Psoas muscle (tissue), 8 donors: Measurements from ENCODE around the gene MAP3K6. TPM values are rescaled to one million over a fixed set of nuclear protein-coding genes. Genes with fewer than 3 reads are reported as not detected.
A peak's percentile ranks its signal among the peaks of the same experiment; 100 is the strongest.

Experiments
- ATAC-seq, 4 donors: fragments of 200-7000 bp; cut with Tn5 transposase; one replicate each; pipeline ENCODE4 v1.9.1; 2020; ENCODE audit warnings: moderate library complexity in 3 of 4, mild to moderate bottlenecking in 2 of 4
- DNase-seq, 2 donors: peaks; one replicate each; pipeline ENCODE4 v3.0.0-alpha.2; 2020
- H3K27ac ChIP-seq: fragments of 200-600 bp; one replicate; pipeline ENCODE4 v1.8.0; 2022
- H3K27me3 ChIP-seq, 3 donors: fragments of 200-600 bp in 1 of 3; one replicate each; pipeline versions ENCODE4 v1.6.1 to v1.8.0; 2013 to 2022; ENCODE audit warnings: low read length in 2 of 3, mild to moderate bottlenecking in 2 of 3, moderate library complexity in 1 of 3; ENCODE audit not compliant: insufficient read depth in 3 of 3
- H3K36me3 ChIP-seq, 2 donors: fragments of 200-600 bp in 1 of 2; one replicate each; pipeline versions ENCODE4 v1.6.1 to v1.8.0; 2013 to 2022; ENCODE audit warnings: low read depth in 1 of 2, mild to moderate bottlenecking in 1 of 2, moderate library complexity in 1 of 2; ENCODE audit not compliant: insufficient read depth in 1 of 2
- H3K4me1 ChIP-seq: fragments of 200-600 bp; one replicate; pipeline ENCODE4 v1.8.0; 2022
- H3K4me3 ChIP-seq: fragments of 200-600 bp; one replicate; pipeline ENCODE4 v1.8.0; 2022; ENCODE audit warnings: mild to moderate bottlenecking
- H3K9me3 ChIP-seq: fragments of 200-600 bp; one replicate; pipeline ENCODE4 v1.8.0; 2022
- WGBS, 3 donors: extraction: QIAGEN DNeasy Blood & Tissue Kit; methylation state at CpG; one replicate each; pipeline versions ENCODE4 v1.1.6 to v1.1.7; 2013; 5-methylcytosine and 5-hydroxymethylcytosine counted together
- intact Hi-C, 2 donors: fragments of 100-400 bp; cut with DNase I; formaldehyde crosslinking; loops; one replicate each; pipeline versions ENCODE4 v1.11.0 to v1.14.2; 2022
- polyA plus RNA-seq, 3 donors: library from polyadenylated mRNA; stranded (reverse); fragments of 200-250 nt; gene quantifications; one replicate each; pipeline ENCODE4 v1.2.3, GENCODE V29; 2013
- total RNA-seq, 4 donors: library from RNA; stranded (reverse); fragmentation: NEBNext Ultra II Directional in 2 of 4; extraction: Animal tissue kit (Norgen Biotek cat#: 25700) in 2 of 4; gene quantifications; one replicate each; pipeline versions ENCODE4 v1.2.1 to v1.2.4, GENCODE V29; 2021 to 2023
- TF ChIP-seq, protein P1 (sequence below): fragments of 200-600 bp; IDR thresholded peaks from one replicate; pipeline ENCODE4 v1.8.0; 2022; ENCODE audit warnings: antibody characterized with exemption
- donor health status: healthy with polysubstance abuse.
- donor health status: DM: no; HTN: no; CAD: no; lungs with moderate emphysema.
- donor health status: Bipolar disorder and iron deficiency.
- donor health status: healthy.
- donor health status: DM: yes; HTN: yes; CAD: no.
- donor health status: DM: no; HTN: no; CAD: no.
- donor health status: DM: no; HTN: no; CAD: no.
- donor health status: DM: yes; HTN: yes; CAD: no.

MAP3K6 gene
- total and polyA plus RNA-seq, 7 donors = 11.1 to 29.8 (median 17.6) TPM

DNA sequence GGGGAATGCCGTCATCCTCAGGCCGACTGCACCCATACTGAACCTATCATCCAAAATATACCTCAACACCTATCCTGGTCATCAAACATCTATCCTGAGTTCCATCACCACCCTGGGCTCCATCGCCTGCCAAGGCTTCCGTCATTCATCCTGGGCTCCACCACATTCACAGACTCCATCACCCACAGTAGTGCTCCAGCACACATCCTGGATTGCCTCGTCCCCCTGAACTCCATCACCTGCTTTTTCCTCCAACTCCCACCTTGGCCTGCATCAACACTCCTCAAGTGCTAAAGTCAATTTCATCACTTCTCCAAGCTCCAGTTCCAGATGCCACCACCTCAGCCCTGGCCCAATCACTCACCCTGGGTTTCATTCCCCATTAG lies 7.8 kb downstream of the MAP3K6 start:
- H3K4me3 ChIP-seq = no peak overlapping the region
- 97 to 99% (median 99%) methylated on average over 5 of the region's 5 CpGs for WGBS, 3 donors
- intact Hi-C loops = loop anchor here in 1 of 2 donors (2.0 to 5.0 kb wide), 2 partner anchors 37 to 58 kb away; partner anchors contain the start of gene TMEM222

DNA sequence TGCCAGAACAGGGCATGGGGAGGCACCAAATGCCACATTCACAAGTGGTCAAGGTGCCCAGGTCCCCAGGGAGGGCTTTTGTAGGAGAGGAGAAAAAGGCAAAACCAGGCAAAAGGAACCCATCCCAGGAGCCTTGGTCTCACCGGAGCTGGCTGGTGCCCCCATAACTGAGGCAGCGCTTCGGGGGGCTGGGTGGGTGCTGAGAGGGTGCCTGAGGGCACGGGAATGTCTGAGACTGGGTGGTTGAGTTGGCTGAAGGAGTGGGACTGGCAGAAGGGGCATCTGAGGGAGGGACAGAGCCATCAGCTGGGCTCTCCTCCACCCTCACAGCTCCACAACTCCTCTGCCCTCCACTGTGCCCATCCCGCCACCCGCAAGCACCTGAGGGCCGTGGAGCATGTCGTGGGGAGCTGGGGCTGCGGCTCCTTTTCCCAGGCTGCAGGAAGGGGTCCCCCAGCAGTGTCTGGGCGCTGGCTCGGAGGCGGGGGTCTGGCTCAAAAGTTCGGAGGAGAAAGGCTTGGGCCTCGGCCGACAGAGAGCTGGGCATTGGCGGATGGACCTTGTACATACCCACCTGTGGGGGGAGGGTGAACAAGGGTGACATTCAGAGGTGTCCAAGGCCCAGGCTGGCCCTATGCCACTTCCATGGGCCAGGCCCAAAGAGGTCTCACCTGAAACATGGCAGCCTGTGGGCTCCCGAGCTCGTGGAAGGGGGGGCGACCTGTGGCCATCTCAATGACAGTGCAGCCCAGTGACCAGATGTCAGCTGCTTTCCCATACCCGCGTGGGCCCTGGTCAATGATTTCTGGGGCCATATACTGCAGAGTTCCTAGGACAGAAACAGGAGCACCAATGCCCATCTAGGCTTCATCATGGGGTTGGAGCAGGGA lies 8.5 kb downstream of the MAP3K6 start:
- peaks cover 0 to 75% of the 10 kb centered on the region in 2 donors for H3K36me3 ChIP-seq
- ATAC-seq = no peak

More for the DNA sequence above, 7.8 kb downstream of the MAP3K6 start:
- Histone ChIP-seq H3K9me3 (no peaks in the 10 kb centered on the region), H3K27me3 (no peaks in the 10 kb centered on the region), H3K4me1 (no peaks in the 10 kb centered on the region), H3K36me3 (peaks cover 0 to 81% of the 10 kb centered on the region in 2 donors), H3K27ac (no peak overlapping the region)
- ATAC-seq (no peak), DNase-seq (no peak)
- TF ChIP-seq, protein P1, sequence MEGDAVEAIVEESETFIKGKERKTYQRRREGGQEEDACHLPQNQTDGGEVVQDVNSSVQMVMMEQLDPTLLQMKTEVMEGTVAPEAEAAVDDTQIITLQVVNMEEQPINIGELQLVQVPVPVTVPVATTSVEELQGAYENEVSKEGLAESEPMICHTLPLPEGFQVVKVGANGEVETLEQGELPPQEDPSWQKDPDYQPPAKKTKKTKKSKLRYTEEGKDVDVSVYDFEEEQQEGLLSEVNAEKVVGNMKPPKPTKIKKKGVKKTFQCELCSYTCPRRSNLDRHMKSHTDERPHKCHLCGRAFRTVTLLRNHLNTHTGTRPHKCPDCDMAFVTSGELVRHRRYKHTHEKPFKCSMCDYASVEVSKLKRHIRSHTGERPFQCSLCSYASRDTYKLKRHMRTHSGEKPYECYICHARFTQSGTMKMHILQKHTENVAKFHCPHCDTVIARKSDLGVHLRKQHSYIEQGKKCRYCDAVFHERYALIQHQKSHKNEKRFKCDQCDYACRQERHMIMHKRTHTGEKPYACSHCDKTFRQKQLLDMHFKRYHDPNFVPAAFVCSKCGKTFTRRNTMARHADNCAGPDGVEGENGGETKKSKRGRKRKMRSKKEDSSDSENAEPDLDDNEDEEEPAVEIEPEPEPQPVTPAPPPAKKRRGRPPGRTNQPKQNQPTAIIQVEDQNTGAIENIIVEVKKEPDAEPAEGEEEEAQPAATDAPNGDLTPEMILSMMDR = no peak

DNA sequence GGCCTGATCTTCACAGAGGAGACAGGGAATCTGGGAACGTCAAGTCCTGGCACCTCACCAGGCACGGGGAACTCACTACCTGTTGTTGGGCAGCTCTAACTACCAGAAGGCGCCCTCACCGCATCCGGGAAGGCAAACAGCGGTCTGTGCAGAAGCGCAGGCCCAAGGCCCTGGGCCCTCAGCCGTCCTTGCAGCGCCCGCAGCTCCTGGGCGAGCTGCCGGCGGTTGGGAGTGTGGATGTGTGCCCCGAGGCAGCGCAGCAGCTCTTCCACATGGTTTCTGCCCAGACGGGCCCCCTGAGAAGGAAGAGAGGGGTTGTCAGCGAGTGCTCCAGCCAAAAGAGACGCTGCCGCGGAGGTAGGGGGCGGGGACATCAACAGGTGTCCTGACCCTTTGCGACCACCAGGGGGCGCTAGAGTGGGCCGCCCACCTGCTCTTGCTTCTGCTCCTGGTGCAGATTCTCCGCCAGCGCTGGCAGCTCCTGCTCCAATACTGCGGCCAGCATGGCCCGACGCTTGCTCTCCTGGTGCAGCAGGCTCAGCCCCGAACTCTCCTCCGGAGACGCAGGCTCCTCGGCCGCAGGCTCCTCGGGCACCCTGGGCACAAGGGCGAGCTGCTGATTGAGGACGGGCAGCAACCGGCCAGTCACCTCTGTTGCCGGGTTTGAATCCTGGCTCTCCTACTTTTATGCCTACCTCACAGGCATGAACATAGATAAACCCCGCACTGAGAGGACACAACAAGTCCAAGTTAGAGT lies 9.3 kb downstream of the MAP3K6 start:
- Histone ChIP-seq H3K36me3 (peaks cover 0 to 69% of the 10 kb centered on the region in 2 donors), H3K27ac (no peak overlapping the region), H3K9me3 (no peaks in the 10 kb centered on the region), H3K27me3 (no peaks in the 10 kb centered on the region), H3K4me1 (no peaks in the 10 kb centered on the region), H3K4me3 (peak overlapping the region; percentile 25)
- intact Hi-C loops = loop anchor here (2.0 to 5.0 kb wide), 4 partner anchors 31 to 57 kb away; partner anchors contain the start of gene TMEM222 (in 1 of the 2)
- WGBS, 3 donors = 38 to 40% (median 39%) methylated on average over 40 of the region's 40 CpGs
- peak; percentile 82 to 95 (median 90) for ATAC-seq
- DNase-seq = peak; percentile 77 to 88
- TF ChIP-seq, protein P1 = peak; percentile 97

More for the DNA sequence above, 8.5 kb downstream of the MAP3K6 start:
- H3K4me3 ChIP-seq = no peak overlapping the region
- H3K4me1 ChIP-seq = no peaks in the 10 kb centered on the region
- H3K27me3 ChIP-seq = no peaks in the 10 kb centered on the region
- WGBS, 3 donors = 91 to 94% (median 92%) methylated on average over 20 to 21 of the region's 21 CpGs
- no peaks in the 10 kb centered on the region for H3K9me3 ChIP-seq
- TF ChIP-seq, protein P1 = no peak
- intact Hi-C loops = loop anchor here in 1 of 2 donors (2.0 to 5.0 kb wide), 2 partner anchors 36 to 57 kb away; partner anchors contain the start of gene TMEM222
- DNase-seq = no peak
- H3K27ac ChIP-seq = no peak overlapping the region

- 82 to 89% (median 83%) methylated on average over 37 of the region's 37 CpGs for WGBS, 3 donors
Observed at GRCh38 chr1:27356619-27357280, 10.0 kb downstream of the MAP3K6 start.

More at GRCh38 chr1:27356619-27357280, 10.0 kb downstream of the MAP3K6 start:
- DNase-seq (no peak), ATAC-seq (peak in 1 of 4 donors; percentile 1)
- Histone ChIP-seq H3K27me3 (no peaks in the 10 kb centered on the region), H3K4me1 (no peaks in the 10 kb centered on the region), H3K36me3 (peaks cover 0 to 62% of the 10 kb centered on the region in 2 donors), H3K4me3 (no peak overlapping the region), H3K9me3 (no peaks in the 10 kb centered on the region), H3K27ac (no peak overlapping the region)
- TF ChIP-seq, protein P1 = no peak
- intact Hi-C loops = loop anchor here (2.0 to 5.0 kb wide), 3 partner anchors 32 to 34 kb away; partner anchors contain the start of gene TMEM222 (in 1 of the 2)
